A549 (cell line): ENCODE results near the gene CREBL2. TPM values are rescaled to one million over a fixed set of nuclear protein-coding genes. Genes with fewer than 3 reads are reported as not detected.
A peak's percentile ranks its signal among the peaks of the same experiment; 100 is the strongest.
"Not testable (repeated sequence)": the region's sequence is repeated elsewhere in the genome, so short reads cannot be mapped to it uniquely, and the experiment has no call there.

Source experiments
- ATAC-seq, 2 experiments: fragments of 200-7000 bp in 1 of 2; fragments of >200 bp in 1 of 2; cut with Nextera tagmentation in 1 of 2; cut with Tn5 transposase in 1 of 2; 3 replicates each; pipeline versions ENCODE4 v1.8.0 to v1.9.1; 2018 to 2020; ENCODE audit warnings: mild to moderate bottlenecking in 1 of 2, moderate library complexity in 1 of 2
- CTCF ChIA-PET: fragments of 300-600 bp; sonication (Branson Sonifier 250); formaldehyde crosslinking; extraction: SDS; loops from one replicate; lab custom pipeline; 2021; ENCODE audit warnings: antibody characterized with exemption, inconsistent platforms; lab: Yijun Ruan, JAX
- POLR2A ChIA-PET: fragments of 350-600 bp; formaldehyde crosslinking; extraction: SDS; loops from one replicate; lab custom pipeline; 2021; ENCODE audit warnings: antibody characterized with exemption, inconsistent platforms; lab: Yijun Ruan, JAX
- DNase-seq, 2 experiments: peaks; one replicate each; pipeline versions ENCODE4 v3.0.0 to v3.0.0-alpha.2; 2011 to 2016; ENCODE audit warnings: low read depth in 1 of 2, low spot score in 1 of 2
- FAIRE-seq: peaks from 2 replicates; lab custom pipeline; 2011; peaks lifted over from hg19 to GRCh38; lab: Jason Lieb, UNC
- H3K27ac ChIP-seq, 2 experiments: fragments of >200 bp; sonication (Bioruptor Twin); formaldehyde crosslinking; 3 replicates each; pipeline ENCODE4 v1.5.1; 2016 to 2017
- H3K4me1 ChIP-seq: fragments of >200 bp; sonication (Bioruptor Twin); formaldehyde crosslinking; 3 replicates; pipeline ENCODE4 v1.6.1; 2016
- H3K4me2 ChIP-seq: fragments of >200 bp; sonication (Bioruptor Twin); formaldehyde crosslinking; 3 replicates; pipeline ENCODE4 v1.6.1; 2016
- H3K4me3 ChIP-seq: fragments of >200 bp; sonication (Bioruptor Twin); formaldehyde crosslinking; 3 replicates; pipeline ENCODE4 v1.5.1; 2016
- H3K9me3 ChIP-seq: fragments of >200 bp; sonication (Bioruptor Twin); formaldehyde crosslinking; 3 replicates; pipeline ENCODE4 v1.6.1; 2016
- CBX2 ChIP-seq: fragments of 200-600 bp; sonication (generic); IDR thresholded peaks from 2 replicates; pipeline ENCODE4 v1.6.1; 2016; ENCODE audit warnings: low read depth, mild to moderate bottlenecking, borderline replicate concordance
- E2F6 ChIP-seq: IDR thresholded peaks from 2 replicates; pipeline ENCODE4 v1.6.1; 2012; ENCODE audit warnings: low read depth, borderline replicate concordance
- EHF ChIP-seq: fragments of 250-450 bp; sonication (Bioruptor Pico); IDR thresholded peaks from 2 replicates; pipeline ENCODE4 v1.5.0; 2020; ENCODE audit warnings: mild to moderate bottlenecking
- FOSB ChIP-seq: fragments of 250-450 bp; sonication (Bioruptor Pico); IDR thresholded peaks from 2 replicates; pipeline ENCODE4 v1.5.0; 2020; ENCODE audit warnings: mild to moderate bottlenecking, moderate library complexity
- HOXA7 ChIP-seq: fragments of 250-450 bp; sonication (Bioruptor Pico); IDR thresholded peaks from 2 replicates; pipeline ENCODE4 v1.5.0; 2020; ENCODE audit warnings: mild to moderate bottlenecking, moderate library complexity
- JUN ChIP-seq, 2 experiments: fragments of >200 bp; sonication (Bioruptor Twin); formaldehyde crosslinking; IDR thresholded peaks; 2 replicates in 1 of 2; 3 replicates in 1 of 2; pipeline ENCODE4 v1.6.1; 2016 to 2017
- JUNB ChIP-seq: fragments of >200 bp; sonication (Bioruptor Twin); formaldehyde crosslinking; IDR thresholded peaks from 2 replicates; pipeline ENCODE4 v1.6.1; 2016
- MAFK ChIP-seq: fragments of 450-650 bp; IDR thresholded peaks from 2 replicates; pipeline ENCODE4 v1.6.1; 2014; ENCODE audit not compliant: partially characterized antibody
- MAZ ChIP-seq: fragments of 150-350 bp; IDR thresholded peaks from 2 replicates; pipeline ENCODE4 v1.6.1; 2014; ENCODE audit warnings: antibody characterized with exemption, low read depth, low read length, borderline replicate concordance
- PHF8 ChIP-seq: fragments of 200-600 bp; sonication (generic); IDR thresholded peaks from 2 replicates; pipeline ENCODE4 v1.6.1; 2016; ENCODE audit warnings: low read depth, mild to moderate bottlenecking, antibody characterized with exemption, moderate library complexity, borderline replicate concordance
- RAD21 ChIP-seq, 2 experiments: fragments of >200 bp in 1 of 2; sonication (Bioruptor Twin) in 1 of 2; formaldehyde crosslinking in 1 of 2; IDR thresholded peaks in 1 of 2; conservative IDR thresholded peaks in 1 of 2; 2 replicates in 1 of 2; 3 replicates in 1 of 2; pipeline ENCODE4 v1.6.1; 2012 to 2018; ENCODE audit warnings: inconsistent platforms in 1 of 2
- RNF2 ChIP-seq: fragments of 200-600 bp; sonication (generic); IDR thresholded peaks from 2 replicates; pipeline ENCODE4 v1.6.1; 2016; ENCODE audit warnings: low read depth, mild to moderate bottlenecking, antibody characterized with exemption, moderate library complexity, borderline replicate concordance
- SMC3 ChIP-seq: fragments of >200 bp; sonication (Bioruptor Twin); formaldehyde crosslinking; IDR thresholded peaks from 3 replicates; pipeline ENCODE4 v1.6.1; 2018; ENCODE audit warnings: inconsistent platforms
- ZSCAN20 ChIP-seq: fragments of 250-450 bp; sonication (Bioruptor Pico); IDR thresholded peaks from 2 replicates; pipeline ENCODE4 v1.8.0; 2022; ENCODE audit warnings: mild to moderate bottlenecking, moderate library complexity
- WGBS: methylation state at CpG from one replicate; pipeline ENCODE4 v1.1.6; 2017; ENCODE audit errors: missing lambda C conversion rate; 5-methylcytosine and 5-hydroxymethylcytosine counted together
- polyA plus RNA-seq, 4 experiments: library from polyadenylated mRNA; depleted of rRNA in 3 of 4; stranded (reverse); fragments of >200 nt; fragmentation: RNase III in 1 of 4; extraction: RNeasy Plus Mini Kit Qiagen cat#74134 plus additional on column Dnase treatment in 1 of 4; gene quantifications; 2 replicates in 3 of 4; 3 replicates in 1 of 4; pipeline ENCODE4 v1.2.3, GENCODE V29; 2011 to 2017
- TF ChIP-seq, protein P1 (sequence below): fragments of 250-450 bp; sonication (Bioruptor Pico); IDR thresholded peaks from 2 replicates; pipeline ENCODE4 v1.5.0; 2021; ENCODE audit warnings: mild to moderate bottlenecking, moderate library complexity, borderline replicate concordance

The CREBL2 gene
- polyA plus RNA-seq, 2 of the 4 experiments (the other 2 are of a cell fraction) = 24.3 to 31.4 TPM

DNA sequence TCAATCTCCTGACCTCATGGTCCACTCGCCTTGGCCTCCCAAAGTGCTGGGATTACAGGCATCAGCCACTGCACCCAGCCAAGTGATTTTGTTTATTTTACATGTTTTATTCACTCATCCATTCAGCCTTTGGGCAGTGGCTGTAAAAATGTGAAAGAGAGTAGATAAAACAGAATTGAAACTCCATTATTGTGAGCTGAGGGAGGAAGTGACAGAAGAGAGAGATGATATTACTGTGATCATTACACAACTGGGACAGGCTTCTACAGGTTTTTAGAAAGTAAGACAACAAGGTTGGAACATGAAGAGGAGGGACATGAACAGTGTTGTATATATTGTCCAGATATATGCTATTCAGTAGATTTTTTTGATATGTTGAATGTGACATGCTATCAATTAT lies 25.0 kb downstream of the CREBL2 start (continued):
- TF ChIP-seq, protein P1, sequence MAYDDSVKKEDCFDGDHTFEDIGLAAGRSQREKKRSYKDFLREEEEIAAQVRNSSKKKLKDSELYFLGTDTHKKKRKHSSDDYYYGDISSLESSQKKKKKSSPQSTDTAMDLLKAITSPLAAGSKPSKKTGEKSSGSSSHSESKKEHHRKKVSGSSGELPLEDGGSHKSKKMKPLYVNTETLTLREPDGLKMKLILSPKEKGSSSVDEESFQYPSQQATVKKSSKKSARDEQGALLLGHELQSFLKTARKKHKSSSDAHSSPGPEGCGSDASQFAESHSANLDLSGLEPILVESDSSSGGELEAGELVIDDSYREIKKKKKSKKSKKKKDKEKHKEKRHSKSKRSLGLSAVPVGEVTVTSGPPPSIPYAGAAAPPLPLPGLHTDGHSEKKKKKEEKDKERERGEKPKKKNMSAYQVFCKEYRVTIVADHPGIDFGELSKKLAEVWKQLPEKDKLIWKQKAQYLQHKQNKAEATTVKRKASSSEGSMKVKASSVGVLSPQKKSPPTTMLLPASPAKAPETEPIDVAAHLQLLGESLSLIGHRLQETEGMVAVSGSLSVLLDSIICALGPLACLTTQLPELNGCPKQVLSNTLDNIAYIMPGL = no peak
- no peak for TF ChIP-seq PHF8

DNA sequence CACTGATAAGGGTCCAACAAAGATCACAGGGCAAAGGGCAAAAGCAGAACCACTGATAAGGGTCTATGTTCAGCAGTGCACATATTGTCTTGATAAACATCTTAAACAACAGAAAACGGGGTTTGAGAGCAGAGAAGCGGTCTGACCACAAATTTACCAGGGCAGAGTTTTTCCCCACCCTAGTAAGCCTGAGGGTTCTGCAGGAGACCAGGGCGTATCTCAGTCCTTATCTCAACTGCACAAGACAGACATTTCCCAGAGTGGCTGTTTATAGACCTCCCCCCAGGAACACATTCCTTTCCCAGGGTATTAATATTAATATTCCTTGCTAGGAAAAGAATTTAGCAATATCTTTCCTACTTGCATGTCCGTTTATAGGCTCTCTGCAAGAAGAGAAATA lies 28.3 kb downstream of the CREBL2 start:
- H3K27ac ChIP-seq, H3K4me2 ChIP-seq, DNase-seq, POLR2A ChIA-PET, CTCF ChIA-PET, H3K4me1 ChIP-seq, H3K9me3 ChIP-seq, FAIRE-seq, ATAC-seq, H3K4me3 ChIP-seq: not testable (repeated sequence)
- WGBS = 85% methylated on average over 4 of the region's 4 CpGs

DNA sequence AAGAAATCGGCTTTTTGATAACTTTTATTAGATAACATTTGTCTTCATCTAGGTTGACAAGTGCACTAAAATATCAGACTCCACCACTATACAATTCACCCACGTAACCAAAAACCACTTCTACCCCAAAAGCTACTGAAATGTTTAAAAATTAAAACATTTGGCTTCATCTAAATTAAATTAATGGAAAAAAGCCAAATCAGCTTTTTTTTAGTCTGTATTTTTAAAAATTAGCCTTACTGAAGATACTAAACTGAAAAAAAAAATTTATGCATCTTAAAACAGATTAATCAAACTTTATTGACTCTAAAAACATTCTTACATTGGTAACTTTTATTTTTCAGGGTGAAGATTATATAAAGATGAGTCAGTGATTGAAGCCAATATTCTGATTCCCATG lies 30.0 kb downstream of the CREBL2 start:
- 94% methylated on average over 2 of the region's 2 CpGs for WGBS
- CTCF ChIA-PET = interaction anchor here (1.1 to 1.2 kb wide), 2 partner anchors 14 to 265 kb away, joined by 3 to 4 read pairs; no protein-coding TSS in a partner anchor

DNA sequence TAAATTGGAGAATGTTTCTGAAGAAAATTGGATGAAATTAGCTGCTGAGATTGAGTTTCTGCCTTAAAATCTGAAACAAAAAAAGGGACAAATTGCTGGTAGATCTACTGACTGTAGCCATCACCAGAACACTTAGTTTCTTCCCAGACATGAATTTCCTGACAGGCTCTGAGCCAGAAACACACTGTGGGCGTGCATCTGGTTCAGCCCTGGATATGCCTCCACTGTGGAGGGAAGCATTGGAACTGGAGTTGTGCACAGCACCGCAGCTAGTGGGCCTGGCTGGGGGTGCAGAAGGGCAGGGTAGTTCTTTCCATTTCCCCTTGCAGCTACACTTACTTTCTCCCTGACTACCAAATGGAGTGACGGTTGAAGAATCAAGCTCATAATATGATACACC lies 31.2 kb downstream of the CREBL2 start:
- no peak overlapping the region for H3K4me2 ChIP-seq
- ChIA-PET POLR2A (no interaction called here), CTCF (interaction anchor here (1.8 to 2.4 kb wide), 2 partner anchors 13 to 61 kb away, joined by 4 to 14 read pairs; no protein-coding TSS in a partner anchor)
- no peak overlapping the region for H3K27ac ChIP-seq
- no peak overlapping the region for H3K4me3 ChIP-seq
- ATAC-seq (no peak), DNase-seq (no peak), FAIRE-seq (no peak)
- TF ChIP-seq MAZ (no peak), JUNB (no peak), HOXA7 (no peak), E2F6 (no peak), CBX2 (no peak), FOSB (no peak), JUN (IDR thresholded peaks at IDR 0.05) (no peak), RNF2 (no peak)
- no peaks in the 10 kb centered on the region for H3K4me1 ChIP-seq
- H3K9me3 ChIP-seq = peaks cover 20% of the 10 kb centered on the region
- WGBS = 95% methylated on average over 3 of the region's 3 CpGs

More for the DNA sequence above, 30.0 kb downstream of the CREBL2 start:
- Histone ChIP-seq H3K4me2 (no peak overlapping the region), H3K27ac (no peak overlapping the region), H3K4me3 (no peak overlapping the region), H3K9me3 (peaks cover 7% of the 10 kb centered on the region), H3K4me1 (no peaks in the 10 kb centered on the region)
- FAIRE-seq = no peak
- TF ChIP-seq MAFK (peak; percentile 71), EHF (CRISPR knock-in tag) (no peak)
- no peak for ATAC-seq
- POLR2A ChIA-PET = no interaction called here
- DNase-seq = no peak

DNA sequence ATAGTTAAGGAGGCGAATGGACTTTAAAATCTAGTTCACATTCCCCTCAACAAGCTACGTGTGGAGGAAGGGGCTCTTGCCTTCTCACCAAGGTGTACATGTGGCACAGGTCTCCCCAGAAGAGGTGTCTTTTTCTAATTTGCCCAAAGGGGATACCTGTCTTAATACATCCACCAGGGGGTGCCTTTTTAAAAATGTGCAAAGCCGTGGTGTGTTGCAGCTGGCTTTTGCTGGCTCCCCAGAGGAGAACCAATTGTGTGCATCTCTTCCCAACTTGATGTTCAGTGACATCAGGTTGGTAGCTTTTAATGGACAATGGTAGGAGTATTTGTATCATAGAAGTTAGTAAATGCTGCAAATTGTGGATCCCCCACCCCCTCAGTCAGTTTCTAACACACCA lies 33.8 kb downstream of the CREBL2 start:
- TF ChIP-seq SMC3 (peak; percentile 11; the same call in 1 of the 3 replicates), RAD21 (conservative IDR thresholded peaks at IDR 0.05 in 1 of 2, IDR thresholded peaks at IDR 0.05 in 1 of 2) (peak in 1 of 2 experiments; percentile 26; a peak in 1 of 5 replicates), ZSCAN20 (no peak)
- ChIA-PET POLR2A (no interaction called here), CTCF (interaction anchor here (0.7 to 3.5 kb wide), 5 partner anchors 10 to 279 kb away, joined by 3 to 21 read pairs (median 4); no protein-coding TSS in a partner anchor)
- FAIRE-seq (no peak), ATAC-seq (peak in 1 of 2 experiments; percentile 64; a peak in 3 of 6 replicates), DNase-seq (peak in 1 of 2 experiments; percentile 44)
- H3K4me1 ChIP-seq = no peaks in the 10 kb centered on the region
- no peak overlapping the region for H3K4me3 ChIP-seq
- H3K4me2 ChIP-seq = no peak overlapping the region
- H3K9me3 ChIP-seq = peaks cover 44% of the 10 kb centered on the region
- no peak overlapping the region for H3K27ac ChIP-seq
- 74% methylated on average over 3 of the region's 3 CpGs for WGBS

DNA sequence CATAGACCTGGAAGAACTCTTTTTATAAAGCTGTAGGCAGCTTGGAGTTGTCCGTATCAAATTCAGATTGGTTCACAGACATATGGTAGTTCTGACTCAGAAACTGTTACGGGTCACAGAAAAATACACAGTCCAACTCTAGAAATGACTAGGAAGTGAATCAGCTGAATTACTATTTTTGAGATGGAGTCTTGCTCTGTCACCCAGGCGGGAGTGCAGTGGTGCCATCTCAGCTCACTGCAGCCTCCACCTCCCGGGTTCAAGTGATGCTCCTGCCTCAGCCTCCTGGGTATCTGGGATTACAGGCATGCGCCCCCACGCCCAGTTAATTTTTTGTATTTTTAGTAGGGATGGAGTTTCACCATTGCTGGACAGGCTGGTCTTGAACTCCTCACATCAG lies 34.3 kb downstream of the CREBL2 start:
- H3K4me1 ChIP-seq, H3K27ac ChIP-seq, H3K4me2 ChIP-seq, POLR2A ChIA-PET, FAIRE-seq, ATAC-seq, H3K4me3 ChIP-seq, DNase-seq: not testable (repeated sequence)
- H3K9me3 ChIP-seq = peaks cover 45% of the 10 kb centered on the region
- CTCF ChIA-PET = interaction anchor here (0.8 to 3.5 kb wide), 4 partner anchors 10 to 279 kb away, joined by 3 to 21 read pairs (median 4); no protein-coding TSS in a partner anchor
- WGBS = 82% methylated on average over 6 of the region's 6 CpGs
